CD4-positive, alpha-beta T cell treated with Interferon gamma for 1 hour (primary cell): Measurements from ENCODE around the gene BPIFA1.

ENCODE experiments used
- DNase-seq: peaks from one replicate; pipeline ENCODE4 v3.0.0-alpha.2; 2020

The BPIFA1 gene

DNA sequence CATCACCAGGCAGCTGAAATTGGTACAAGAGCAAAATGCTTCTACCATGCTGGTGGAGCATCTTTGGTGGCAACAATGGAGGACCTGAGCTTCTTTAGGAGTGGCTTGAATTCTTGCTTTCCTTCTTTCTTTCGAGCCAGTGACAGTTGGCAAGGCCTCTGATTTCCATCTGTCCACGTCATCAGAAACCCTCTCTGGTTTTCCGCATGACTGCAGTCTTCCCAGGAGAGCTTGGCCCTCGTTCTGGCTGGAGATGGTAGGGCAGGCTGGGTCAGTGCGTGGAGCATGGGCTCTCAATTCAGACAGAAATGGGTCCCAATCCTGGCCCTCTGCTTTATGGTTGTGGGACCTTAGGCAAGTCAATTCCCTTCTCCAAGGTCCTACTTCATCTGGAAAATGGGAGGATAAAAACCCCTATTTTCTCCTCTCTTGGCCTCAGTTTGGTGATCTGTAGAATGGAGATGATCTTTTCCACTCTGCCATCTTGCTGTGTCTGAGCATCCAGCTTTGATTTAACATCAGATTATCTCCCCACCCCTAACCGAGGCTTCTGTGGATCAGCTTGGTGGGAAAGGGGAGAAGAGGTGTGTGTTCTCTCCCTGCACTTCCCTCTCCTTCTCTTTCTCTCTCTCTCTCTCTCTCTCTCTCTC lies 43.6 kb downstream of the BPIFA1 start:
- no peak for DNase-seq

DNA sequence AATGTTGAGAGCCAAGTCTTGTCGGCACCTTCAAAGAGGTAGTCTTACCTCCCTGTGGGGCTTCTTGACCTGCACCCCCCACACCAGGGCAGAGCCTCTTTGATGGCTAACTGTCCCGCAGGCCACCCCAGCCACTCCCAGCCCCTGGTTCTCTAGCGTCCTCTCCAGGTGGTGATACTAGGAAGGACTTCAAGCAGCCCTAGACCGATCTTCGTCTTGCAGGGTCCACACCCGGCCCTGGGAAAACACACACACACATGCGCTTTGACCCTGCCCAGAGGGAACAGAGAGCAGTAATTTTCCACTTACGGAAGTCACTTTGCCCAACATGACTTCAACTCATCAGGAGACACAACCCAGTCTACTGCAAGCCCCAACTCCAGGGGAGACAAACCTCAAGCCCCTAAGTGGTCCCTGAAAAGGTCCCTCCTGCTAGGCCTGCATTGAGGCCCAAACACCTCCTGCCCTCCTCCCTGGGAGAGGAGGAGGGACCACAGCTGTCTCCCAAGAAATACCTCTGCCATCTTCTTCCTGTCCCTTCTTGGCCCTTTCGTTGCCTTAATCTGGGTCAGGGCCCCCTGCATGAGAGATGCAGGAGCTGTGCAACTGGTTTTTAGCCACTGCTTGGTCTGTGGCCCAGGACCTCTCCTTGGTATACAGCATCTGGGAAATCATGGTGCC lies 44.3 kb downstream of the BPIFA1 start:
- DNase-seq, result no peak

DNA sequence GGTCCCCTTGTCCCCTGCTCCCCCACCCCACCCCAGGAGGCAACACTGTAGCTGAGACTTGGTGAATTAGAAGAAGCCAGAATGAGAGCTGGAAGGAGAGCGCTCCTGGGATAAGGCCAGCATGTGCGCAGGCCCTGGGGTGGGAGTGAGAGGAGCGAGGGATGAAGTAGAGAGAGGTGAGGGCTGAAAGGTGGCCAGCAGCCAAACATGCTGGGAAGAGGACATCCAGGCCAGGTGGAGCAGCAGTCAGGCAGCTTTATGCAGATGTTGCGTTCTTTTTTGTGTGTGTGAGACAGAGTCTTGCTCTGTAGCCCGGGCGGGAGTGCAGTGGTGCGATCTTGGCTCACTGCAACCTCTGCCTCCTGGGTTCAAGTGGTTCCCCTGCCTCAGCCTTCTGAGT lies 45.0 kb downstream of the BPIFA1 start:
- no peak for DNase-seq

DNA sequence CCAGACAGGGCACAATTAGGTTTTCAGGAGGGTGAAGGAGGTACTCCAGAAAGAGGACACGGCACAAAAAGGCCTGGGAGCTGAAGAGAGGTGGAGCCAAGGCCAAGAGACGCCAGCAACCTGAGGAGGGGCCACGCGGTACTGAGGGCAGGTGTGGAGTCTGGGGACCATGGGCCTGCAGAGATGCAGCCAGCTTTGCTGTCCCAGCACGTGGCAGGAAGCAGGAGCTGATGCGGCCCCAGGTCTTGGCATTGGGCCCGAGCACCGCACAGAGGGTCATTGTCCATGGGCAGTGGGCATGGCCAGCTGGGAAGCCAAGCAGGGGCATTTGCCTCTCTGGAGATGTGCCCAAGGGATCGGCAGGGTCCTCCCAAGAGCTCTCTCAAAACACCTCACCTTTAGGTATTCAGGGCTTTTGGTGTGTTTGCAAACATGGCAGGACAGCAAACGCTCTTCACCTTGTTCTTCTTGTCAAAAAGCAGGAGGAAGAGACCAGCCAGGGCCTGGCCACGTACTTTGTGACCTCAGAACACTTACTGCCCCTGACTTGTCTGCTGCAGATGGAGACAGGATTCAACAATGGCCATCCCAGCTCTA lies 45.9 kb downstream of the BPIFA1 start:
- no peak for DNase-seq

DNA sequence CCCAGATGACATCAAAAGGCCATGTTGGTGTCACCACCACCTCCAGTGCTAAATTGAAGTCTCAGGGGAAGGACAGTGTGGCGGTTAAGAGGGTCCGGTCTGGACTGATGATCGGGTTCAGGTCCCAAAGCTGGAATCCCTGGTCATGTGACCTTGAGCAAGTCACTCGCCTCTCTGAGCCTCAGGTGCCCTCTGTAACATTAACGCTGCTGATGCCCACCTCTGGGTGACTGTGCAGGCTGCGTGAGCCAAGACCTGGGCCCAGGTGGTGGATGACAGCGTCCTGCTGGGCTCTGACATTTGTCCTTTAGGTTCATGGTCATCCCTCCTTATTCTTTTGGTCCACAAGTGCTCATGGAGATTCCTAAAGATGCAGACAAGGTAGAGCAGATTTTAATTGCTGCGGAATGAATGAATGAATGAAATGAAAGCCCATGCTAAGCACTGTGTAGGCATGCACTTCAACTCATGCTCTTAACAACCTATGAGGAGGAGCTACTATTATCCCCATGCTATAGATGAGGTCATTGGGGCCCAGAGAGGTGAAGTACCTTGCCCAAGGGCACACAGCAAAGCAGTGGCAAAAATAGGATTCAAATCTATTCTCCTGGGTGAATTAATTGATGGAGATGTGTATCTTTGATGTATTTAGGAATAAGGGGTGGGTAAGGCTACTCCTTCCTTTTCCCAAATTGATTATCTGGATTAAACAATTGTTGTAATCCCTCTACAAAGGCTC lies 46.6 kb downstream of the BPIFA1 start:
- DNase-seq, result no peak

DNA sequence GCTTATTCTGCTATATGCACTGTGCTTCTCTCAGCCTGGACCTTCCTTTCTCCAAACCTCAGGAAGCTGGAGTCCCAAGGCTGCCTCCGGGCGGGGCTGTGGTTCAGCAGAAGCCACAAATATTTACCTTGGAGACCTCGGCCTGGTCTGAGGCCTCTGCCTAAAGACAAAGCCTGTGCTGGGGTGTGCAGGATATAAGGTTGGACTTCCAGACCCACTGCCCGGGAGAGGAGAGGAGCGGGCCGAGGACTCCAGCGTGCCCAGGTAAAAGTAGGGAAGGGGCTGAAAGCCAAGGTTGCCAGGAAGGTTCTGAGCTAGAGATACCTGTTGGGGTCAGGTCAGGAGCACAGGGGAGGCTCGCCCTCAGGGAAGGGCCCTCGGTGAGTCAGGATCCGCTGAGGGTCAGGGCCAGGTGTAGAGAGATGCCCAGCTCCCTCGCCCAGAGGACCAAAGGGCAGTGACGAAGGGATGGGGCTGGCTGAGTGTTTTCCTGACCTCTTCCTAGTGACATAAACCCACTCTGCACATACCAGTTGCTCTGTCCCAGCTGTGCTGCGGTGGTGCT lies 47.3 kb downstream of the BPIFA1 start, which contains the start of gene BPIFB1:
BPIFB1 (plus strand) TSS at position 224 of the 565 bp plus-strand sequence. CDS start 2,860 bp downstream, outside the sequence.
- DNase-seq, result no peak

DNA sequence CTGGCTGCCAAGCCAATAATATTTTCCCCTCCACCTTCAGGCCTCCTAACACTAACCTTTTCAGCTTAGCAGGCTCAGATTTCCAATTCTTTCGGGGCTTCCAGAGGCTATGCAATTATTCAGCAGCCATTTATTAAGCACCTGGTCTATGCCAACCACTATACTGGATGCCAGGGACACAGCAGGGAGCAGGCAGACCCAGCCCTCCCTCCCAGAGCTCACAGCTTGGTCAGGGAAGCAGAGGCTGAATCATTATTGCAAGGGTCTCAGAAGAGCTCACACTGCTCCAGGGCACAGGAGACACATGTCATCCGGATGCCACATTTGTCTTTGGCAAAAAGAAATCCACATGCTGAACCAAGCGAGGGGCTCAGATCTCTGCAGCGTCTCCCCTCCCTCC lies 48.5 kb downstream of the BPIFA1 start:
- DNase-seq, result no peak

DNA sequence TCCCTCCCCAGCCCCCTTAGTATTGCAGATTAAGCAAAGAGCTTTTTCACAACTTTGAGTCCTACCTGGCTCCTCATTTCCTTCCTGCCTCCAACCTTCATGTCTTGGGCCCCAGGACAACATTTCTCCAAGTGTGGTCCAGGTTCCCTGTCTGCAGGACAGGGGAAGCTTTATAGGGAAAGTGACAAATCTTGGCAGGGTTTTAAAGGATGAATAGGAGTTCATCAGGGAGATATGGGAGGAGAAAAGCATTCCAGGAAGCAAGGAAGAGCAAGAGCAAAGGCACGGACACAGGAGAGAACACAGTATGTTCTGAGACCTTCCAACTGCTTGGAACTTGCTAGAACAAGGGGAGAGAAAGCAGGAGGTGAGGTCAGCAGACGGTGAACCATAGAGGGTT lies 49.1 kb downstream of the BPIFA1 start:
- no peak for DNase-seq

DNA sequence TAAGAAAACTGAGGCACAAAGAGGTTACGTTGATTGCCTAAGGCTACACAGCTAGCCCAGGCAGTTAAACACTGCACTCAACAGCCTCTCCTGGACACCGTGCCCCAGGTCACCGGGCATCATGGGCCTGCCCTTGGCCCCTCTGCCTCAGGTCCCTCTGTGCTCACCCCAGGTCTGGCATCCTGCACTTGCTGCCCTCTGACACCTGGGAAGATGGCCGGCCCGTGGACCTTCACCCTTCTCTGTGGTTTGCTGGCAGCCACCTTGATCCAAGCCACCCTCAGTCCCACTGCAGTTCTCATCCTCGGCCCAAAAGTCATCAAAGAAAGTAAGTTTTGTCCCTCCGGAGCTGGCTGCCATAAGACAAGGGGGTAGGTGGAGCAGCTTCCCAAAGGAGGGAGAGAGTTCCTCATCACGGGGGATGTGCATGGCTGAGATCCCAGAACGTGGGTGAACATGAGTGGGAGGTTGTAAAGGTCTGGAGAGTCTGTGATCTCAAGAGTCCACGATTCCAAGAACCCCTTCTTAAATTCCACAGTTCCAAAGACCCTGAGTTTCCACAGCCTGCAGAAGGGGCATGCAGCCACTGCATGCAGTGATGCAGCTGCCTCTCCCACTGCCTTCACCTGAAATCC lies 50.2 kb downstream of the BPIFA1 start:
- no peak for DNase-seq

DNA sequence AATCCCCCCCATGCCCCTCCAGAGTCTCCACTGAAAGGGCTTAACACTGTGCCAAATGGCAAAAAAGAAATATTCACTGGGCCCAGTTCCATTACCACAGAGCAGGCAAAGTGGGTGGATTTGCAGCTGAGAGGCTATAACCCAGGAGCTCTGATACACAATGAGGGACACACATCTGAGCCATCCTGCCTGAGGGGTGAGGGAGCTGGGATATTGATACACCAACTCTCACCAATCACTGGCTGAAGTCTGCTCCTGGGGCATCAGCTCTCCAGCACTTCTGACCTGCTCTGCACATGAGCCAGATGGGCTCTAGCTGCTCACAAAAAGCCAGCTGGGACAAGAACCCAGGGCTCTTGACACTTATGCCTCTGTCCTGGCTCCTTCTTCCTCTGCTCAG lies 52.1 kb downstream of the BPIFA1 start:
- DNase-seq, result no peak

DNA sequence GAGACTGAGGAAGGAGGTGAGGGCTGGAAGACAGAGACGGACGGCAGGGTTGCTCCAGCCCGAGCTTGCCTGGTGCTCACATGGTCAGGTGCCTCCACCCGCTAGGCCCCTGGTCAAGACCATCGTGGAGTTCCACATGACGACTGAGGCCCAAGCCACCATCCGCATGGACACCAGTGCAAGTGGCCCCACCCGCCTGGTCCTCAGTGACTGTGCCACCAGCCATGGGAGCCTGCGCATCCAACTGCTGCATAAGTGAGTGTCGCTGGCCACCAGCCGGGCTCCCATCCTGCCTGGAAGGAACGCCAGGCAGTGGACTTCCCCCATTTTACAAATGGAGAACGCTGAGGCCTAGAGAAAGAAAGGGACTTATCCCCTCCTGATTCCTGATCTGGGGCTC lies 55.1 kb downstream of the BPIFA1 start:
- no peak for DNase-seq

DNA sequence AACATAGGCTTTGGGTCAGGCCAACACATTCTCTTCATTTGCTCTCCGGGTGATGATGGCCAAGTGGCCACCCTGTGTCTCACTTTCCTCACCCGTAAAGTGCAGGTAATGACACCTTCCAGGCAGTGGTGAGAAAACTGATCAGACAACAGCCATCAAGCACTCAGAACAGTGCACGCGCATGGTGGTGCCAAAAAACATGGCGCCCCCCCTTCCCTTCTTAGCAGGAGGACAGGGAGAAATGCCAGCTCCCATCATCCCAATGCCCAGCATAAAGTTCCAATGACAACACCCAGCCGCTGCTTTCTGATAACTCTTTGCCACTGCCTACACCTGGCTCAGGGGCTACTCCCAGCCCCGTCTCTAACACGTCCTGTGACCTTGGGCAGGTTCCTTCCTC lies 55.6 kb downstream of the BPIFA1 start:
- no peak for DNase-seq

DNA sequence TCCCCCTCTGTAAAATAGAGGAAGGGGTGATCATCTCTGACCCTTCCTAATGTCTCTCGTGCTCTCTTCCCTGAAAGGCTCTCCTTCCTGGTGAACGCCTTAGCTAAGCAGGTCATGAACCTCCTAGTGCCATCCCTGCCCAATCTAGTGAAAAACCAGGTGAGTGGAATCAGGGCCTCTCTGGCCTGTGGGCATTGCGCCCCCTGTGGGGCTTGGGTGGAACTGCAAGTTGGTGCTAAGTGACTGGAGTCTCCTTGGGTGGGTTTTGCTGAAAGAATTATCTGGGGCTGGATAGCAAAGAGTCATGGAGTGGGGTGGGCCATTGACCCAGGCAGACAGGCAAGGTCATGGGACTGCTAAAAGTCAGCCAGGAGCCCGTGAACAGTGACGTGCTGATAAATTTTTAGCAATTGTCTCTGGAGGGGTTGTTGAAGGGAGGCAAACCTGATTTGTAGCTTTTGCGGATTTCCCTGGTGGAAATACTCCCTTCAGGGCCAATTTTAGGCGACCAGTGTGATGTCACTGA lies 56.1 kb downstream of the BPIFA1 start:
- DNase-seq, result peak; percentile 26
